ENCODE measurements around the gene EMC1. TPM values are rescaled to one million over a fixed set of nuclear protein-coding genes. Genes with fewer than 3 reads are reported as not detected.

EMC1 gene
- total RNA-seq, 1 experiment from 2014 or later, result 60.0 TPM

DNA sequence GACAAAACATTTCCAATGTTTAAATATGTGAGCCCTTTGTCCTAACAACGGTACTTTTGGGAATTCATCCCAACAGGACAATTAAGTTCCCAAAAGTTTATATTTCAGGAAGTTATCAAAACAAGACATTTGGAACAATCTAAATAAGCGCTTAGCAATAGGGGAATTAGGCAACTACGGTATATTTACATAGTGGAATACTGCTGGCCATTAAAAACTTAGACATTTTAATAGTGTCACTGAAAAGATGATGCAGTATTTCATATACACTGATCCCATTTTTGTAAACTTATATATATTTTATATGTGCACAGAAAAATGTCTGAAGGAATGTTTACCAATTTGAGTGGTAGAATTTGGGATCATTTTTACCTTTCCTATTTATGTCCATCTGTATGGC lies 62.1 kb downstream of the EMC1 start:
- H3K27me3 ChIP-seq (ENCODE audit: insufficient read depth, low read length), result no peaks in the 10 kb centered on the region
- no peak overlapping the region for H2BK20ac ChIP-seq (ENCODE audit: low read depth, low read length, poor library complexity, severe bottlenecking)
- no peak overlapping the region for H2AK5ac ChIP-seq (ENCODE audit: insufficient read length, low read length)
- no peak overlapping the region for H2BK5ac ChIP-seq (ENCODE audit: insufficient read length, low read length)
- H3K79me1 ChIP-seq (ENCODE audit: insufficient read depth, low read depth, low read length, poor library complexity, severe bottlenecking), result peaks cover 3% of the 10 kb centered on the region
- H3K79me2 ChIP-seq (ENCODE audit: insufficient read depth, low read length), result no peaks in the 10 kb centered on the region
- no peaks in the 10 kb centered on the region for H4K20me1 ChIP-seq (ENCODE audit: control insufficient read depth, insufficient read depth, insufficient read length)
- H3K14ac ChIP-seq (ENCODE audit: insufficient read depth, low read length), result no peak overlapping the region
- H3K27me3 Mint-ChIP-seq (ENCODE audit: low read depth), result no peaks in the 10 kb centered on the region
- no peak overlapping the region for H3K27ac Mint-ChIP-seq
- H3K9me3 ChIP-seq (ENCODE audit: control insufficient read depth, low read depth, low read length), result no peaks in the 10 kb centered on the region
- no peak overlapping the region for H3K56ac ChIP-seq (ENCODE audit: insufficient read length, low read depth, low read length)
- no peak for DNase-seq
- no peak overlapping the region for H3K4ac ChIP-seq (ENCODE audit: low read depth, low read length)
- no peaks in the 10 kb centered on the region; the same call in 1 of the 2 replicates for H3K4me1 ChIP-seq (ENCODE audit: insufficient read depth, low read length)
- peaks cover 11% of the 10 kb centered on the region in 2 experiments for H3K4me1 Mint-ChIP-seq
- H3K9me3 Mint-ChIP-seq, result no peaks in the 10 kb centered on the region
- H4K91ac ChIP-seq (ENCODE audit: insufficient read length, low read depth, low read length), result no peak overlapping the region
- H3K9ac ChIP-seq (ENCODE audit: extremely low read depth, insufficient read length, low read length), result no peak overlapping the region
- no peak overlapping the region for H2BK15ac ChIP-seq (ENCODE audit: low read depth, low read length)
- WGBS (ENCODE audit: extremely low coverage, insufficient read length, low lambda C conversion rate), result no CpG with 5 or more reads among the region's 3 CpGs
- H4K8ac ChIP-seq (replicated peaks; ENCODE audit: insufficient read length, low read depth, low read length), result no peak overlapping the region
- H3K23ac ChIP-seq (ENCODE audit: insufficient read length, low read depth, low read length), result no peak overlapping the region
- H3K4me3 Mint-ChIP-seq, result no peak overlapping the region
- H2BK120ac ChIP-seq (ENCODE audit: low read depth, low read length, poor library complexity, severe bottlenecking), result no peak overlapping the region
- no peak overlapping the region for H2BK12ac ChIP-seq (ENCODE audit: insufficient read length, low read depth, low read length)
- no peak overlapping the region for H4K5ac ChIP-seq (ENCODE audit: insufficient read length, low read depth, low read length)
- no peak for TF ChIP-seq CTCF (conservative IDR thresholded peaks at IDR 0.05)
- no peak overlapping the region for H3K27ac ChIP-seq (ENCODE audit: insufficient read length, low read depth, low read length)
- H3T11ph ChIP-seq (ENCODE audit: low read length), result no peak overlapping the region
- no peak overlapping the region for H3K4me2 ChIP-seq (ENCODE audit: insufficient read depth, insufficient read length, low read length)
- H3K36me3 Mint-ChIP-seq (ENCODE audit: insufficient read depth in 1 of 3, low read depth in 3 of 3), result peaks cover 55 to 88% (median 79%) of the 10 kb centered on the region in 3 experiments; a peak in 6 of 7 replicates
- no peak overlapping the region for H2AFZ ChIP-seq (ENCODE audit: low read length)
- no peak overlapping the region for H3K18ac ChIP-seq (ENCODE audit: insufficient read length, low read depth, low read length)
- H3K23me2 ChIP-seq (ENCODE audit: insufficient read length, low read depth, low read length, poor library complexity, severe bottlenecking), result no peaks in the 10 kb centered on the region

Data from H9 (cell line).